A549 (cell line): ENCODE data around the gene HIVEP3. TPM values are rescaled to one million over a fixed set of nuclear protein-coding genes. Genes with fewer than 3 reads are reported as not detected.

Experiments used
- ATAC-seq, 2 experiments: fragments of 200-7000 bp in 1 of 2; fragments of >200 bp in 1 of 2; cut with Nextera tagmentation in 1 of 2; cut with Tn5 transposase in 1 of 2; 3 replicates each; pipeline versions ENCODE4 v1.8.0 to v1.9.1; 2018 to 2020; ENCODE audit warnings: mild to moderate bottlenecking in 1 of 2, moderate library complexity in 1 of 2
- CTCF ChIA-PET: fragments of 300-600 bp; sonication (Branson Sonifier 250); formaldehyde crosslinking; extraction: SDS; loops from one replicate; lab custom pipeline; 2021; ENCODE audit warnings: antibody characterized with exemption, inconsistent platforms; lab: Yijun Ruan, JAX
- POLR2A ChIA-PET: fragments of 350-600 bp; formaldehyde crosslinking; extraction: SDS; loops from one replicate; lab custom pipeline; 2021; ENCODE audit warnings: antibody characterized with exemption, inconsistent platforms; lab: Yijun Ruan, JAX
- DNase-seq, 2 experiments: peaks; one replicate each; pipeline versions ENCODE4 v3.0.0 to v3.0.0-alpha.2; 2011 to 2016; ENCODE audit warnings: low read depth in 1 of 2, low spot score in 1 of 2
- FAIRE-seq: peaks from 2 replicates; lab custom pipeline; 2011; peaks lifted over from hg19 to GRCh38; lab: Jason Lieb, UNC
- H3K27ac ChIP-seq, 2 experiments: fragments of >200 bp; sonication (Bioruptor Twin); formaldehyde crosslinking; 3 replicates each; pipeline ENCODE4 v1.5.1; 2016 to 2017
- H3K4me1 ChIP-seq: fragments of >200 bp; sonication (Bioruptor Twin); formaldehyde crosslinking; 3 replicates; pipeline ENCODE4 v1.6.1; 2016
- H3K4me2 ChIP-seq: fragments of >200 bp; sonication (Bioruptor Twin); formaldehyde crosslinking; 3 replicates; pipeline ENCODE4 v1.6.1; 2016
- H3K4me3 ChIP-seq: fragments of >200 bp; sonication (Bioruptor Twin); formaldehyde crosslinking; 3 replicates; pipeline ENCODE4 v1.5.1; 2016
- H3K9me3 ChIP-seq: fragments of >200 bp; sonication (Bioruptor Twin); formaldehyde crosslinking; 3 replicates; pipeline ENCODE4 v1.6.1; 2016
- BHLHE40 ChIP-seq: IDR thresholded peaks from 2 replicates; pipeline ENCODE4 v1.6.1; 2012; ENCODE audit warnings: low read depth, low read length, inconsistent platforms
- CHD2 ChIP-seq: fragments of 150-350 bp; IDR thresholded peaks from 2 replicates; pipeline ENCODE4 v1.6.1; 2014; ENCODE audit warnings: low read length; ENCODE audit not compliant: partially characterized antibody
- CHD4 ChIP-seq: fragments of 200-600 bp; sonication (generic); IDR thresholded peaks from 2 replicates; pipeline ENCODE4 v1.6.1; 2016; ENCODE audit warnings: antibody characterized with exemption, mild to moderate bottlenecking, borderline replicate concordance
- EHMT2 ChIP-seq: fragments of 200-600 bp; sonication (generic); IDR thresholded peaks from 2 replicates; pipeline ENCODE4 v1.6.1; 2016; ENCODE audit warnings: antibody characterized with exemption, low read depth, mild to moderate bottlenecking, moderate library complexity
- ESRRA ChIP-seq: fragments of 150-350 bp; IDR thresholded peaks from 2 replicates; pipeline ENCODE4 v1.6.1; 2014; ENCODE audit warnings: mild to moderate bottlenecking, low read length, borderline replicate concordance
- FOSL2 ChIP-seq, 2 experiments: fragments of 450-650 bp in 1 of 2; fragments of >200 bp in 1 of 2; sonication (Bioruptor Twin) in 1 of 2; formaldehyde crosslinking; IDR thresholded peaks; 2 replicates each; pipeline versions ENCODE4 v1.5.0 to v1.6.1; 2016 to 2020; ENCODE audit warnings: mild to moderate bottlenecking in 1 of 2, moderate library complexity in 1 of 2
- GATA3 ChIP-seq: IDR thresholded peaks from 2 replicates; pipeline ENCODE4 v1.6.1; 2012; ENCODE audit warnings: borderline replicate concordance
- JUN ChIP-seq, 2 experiments: fragments of >200 bp; sonication (Bioruptor Twin); formaldehyde crosslinking; IDR thresholded peaks; 2 replicates in 1 of 2; 3 replicates in 1 of 2; pipeline ENCODE4 v1.6.1; 2016 to 2017
- JUNB ChIP-seq: fragments of >200 bp; sonication (Bioruptor Twin); formaldehyde crosslinking; IDR thresholded peaks from 2 replicates; pipeline ENCODE4 v1.6.1; 2016
- KDM1A ChIP-seq: fragments of 200-600 bp; sonication (generic); IDR thresholded peaks from 2 replicates; pipeline ENCODE4 v1.6.1; 2016; ENCODE audit warnings: low read depth, mild to moderate bottlenecking
- PHF8 ChIP-seq: fragments of 200-600 bp; sonication (generic); IDR thresholded peaks from 2 replicates; pipeline ENCODE4 v1.6.1; 2016; ENCODE audit warnings: low read depth, mild to moderate bottlenecking, antibody characterized with exemption, moderate library complexity, borderline replicate concordance
- RNF2 ChIP-seq: fragments of 200-600 bp; sonication (generic); IDR thresholded peaks from 2 replicates; pipeline ENCODE4 v1.6.1; 2016; ENCODE audit warnings: low read depth, mild to moderate bottlenecking, antibody characterized with exemption, moderate library complexity, borderline replicate concordance
- SREBF2 ChIP-seq: fragments of 450-650 bp; IDR thresholded peaks from 2 replicates; pipeline ENCODE4 v1.6.1; 2014; ENCODE audit warnings: mild to moderate bottlenecking, moderate library complexity
- ZSCAN20 ChIP-seq: fragments of 250-450 bp; sonication (Bioruptor Pico); IDR thresholded peaks from 2 replicates; pipeline ENCODE4 v1.8.0; 2022; ENCODE audit warnings: mild to moderate bottlenecking, moderate library complexity
- WGBS: methylation state at CpG from one replicate; pipeline ENCODE4 v1.1.6; 2017; ENCODE audit errors: missing lambda C conversion rate; 5-methylcytosine and 5-hydroxymethylcytosine counted together
- polyA plus RNA-seq, 4 experiments: library from polyadenylated mRNA; depleted of rRNA in 3 of 4; stranded (reverse); fragments of >200 nt; fragmentation: RNase III in 1 of 4; extraction: RNeasy Plus Mini Kit Qiagen cat#74134 plus additional on column Dnase treatment in 1 of 4; gene quantifications; 2 replicates in 3 of 4; 3 replicates in 1 of 4; pipeline ENCODE4 v1.2.3, GENCODE V29; 2011 to 2017
- TF ChIP-seq, protein P1 (sequence below): fragments of 150-350 bp; IDR thresholded peaks from 2 replicates; pipeline ENCODE4 v1.6.1; 2014; ENCODE audit warnings: low read depth, mild to moderate bottlenecking, low read length
- TF ChIP-seq, protein P2 (sequence below): IDR thresholded peaks from 2 replicates; pipeline ENCODE4 v1.6.1; 2012; ENCODE audit warnings: low read depth, borderline replicate concordance
- TF ChIP-seq, protein P3 (sequence below): IDR thresholded peaks from 2 replicates; pipeline ENCODE4 v1.6.1; 2012

The HIVEP3 gene
- polyA plus RNA-seq, 2 of the 4 experiments (the other 2 are of a cell fraction): 1.5 to 2.0 TPM

DNA sequence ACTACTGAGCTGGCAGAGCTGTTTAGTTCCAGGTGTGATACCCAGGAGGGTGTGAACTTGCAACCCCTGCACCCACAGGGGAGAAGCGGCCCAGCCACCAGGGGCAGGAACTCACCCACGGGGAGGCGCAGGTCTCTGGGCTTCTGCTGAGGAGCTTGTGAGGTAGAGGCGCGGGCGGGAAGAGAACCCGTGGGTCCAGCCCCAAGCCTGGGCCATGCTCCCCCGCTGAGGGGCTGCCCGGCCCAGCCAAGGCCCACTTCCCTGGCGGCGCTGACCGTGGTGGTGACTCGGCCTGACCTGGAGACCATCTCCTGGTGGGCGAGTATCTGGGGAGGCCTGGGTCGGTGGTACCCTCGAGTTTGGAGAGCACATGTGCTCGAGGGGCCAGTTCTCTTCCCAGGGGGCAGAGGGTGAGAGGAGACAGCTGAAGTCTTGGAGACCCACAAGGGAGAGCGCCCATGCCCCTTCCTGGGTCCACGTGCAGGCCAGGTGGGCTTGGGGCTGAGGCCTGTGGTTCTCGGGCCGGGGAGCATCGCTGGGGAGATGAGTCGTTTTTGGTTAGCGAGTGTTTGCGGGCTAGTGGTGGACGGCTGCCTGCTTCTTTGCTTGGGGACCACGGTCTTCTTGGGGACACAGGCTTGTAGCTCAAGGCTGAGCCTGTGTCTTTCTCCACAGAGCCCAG, 405.9 kb downstream of the HIVEP3 start:
- no peak for FAIRE-seq
- no peak for ATAC-seq
- Histone ChIP-seq H3K27ac (no peak overlapping the region), H3K9me3 (no peaks in the 10 kb centered on the region), H3K4me2 (no peak overlapping the region), H3K4me1 (peaks cover 12% of the 10 kb centered on the region), H3K4me3 (no peak overlapping the region)
- DNase-seq: no peak
- TF ChIP-seq EHMT2: no peak
- no peak for TF ChIP-seq SREBF2
- TF ChIP-seq RNF2: no peak
- TF ChIP-seq GATA3: no peak
- TF ChIP-seq, protein P1, sequence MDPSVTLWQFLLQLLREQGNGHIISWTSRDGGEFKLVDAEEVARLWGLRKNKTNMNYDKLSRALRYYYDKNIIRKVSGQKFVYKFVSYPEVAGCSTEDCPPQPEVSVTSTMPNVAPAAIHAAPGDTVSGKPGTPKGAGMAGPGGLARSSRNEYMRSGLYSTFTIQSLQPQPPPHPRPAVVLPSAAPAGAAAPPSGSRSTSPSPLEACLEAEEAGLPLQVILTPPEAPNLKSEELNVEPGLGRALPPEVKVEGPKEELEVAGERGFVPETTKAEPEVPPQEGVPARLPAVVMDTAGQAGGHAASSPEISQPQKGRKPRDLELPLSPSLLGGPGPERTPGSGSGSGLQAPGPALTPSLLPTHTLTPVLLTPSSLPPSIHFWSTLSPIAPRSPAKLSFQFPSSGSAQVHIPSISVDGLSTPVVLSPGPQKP: no peak
- TF ChIP-seq PHF8: no peak
- no peak for TF ChIP-seq JUN (IDR thresholded peaks at IDR 0.05)
- TF ChIP-seq, protein P2, sequence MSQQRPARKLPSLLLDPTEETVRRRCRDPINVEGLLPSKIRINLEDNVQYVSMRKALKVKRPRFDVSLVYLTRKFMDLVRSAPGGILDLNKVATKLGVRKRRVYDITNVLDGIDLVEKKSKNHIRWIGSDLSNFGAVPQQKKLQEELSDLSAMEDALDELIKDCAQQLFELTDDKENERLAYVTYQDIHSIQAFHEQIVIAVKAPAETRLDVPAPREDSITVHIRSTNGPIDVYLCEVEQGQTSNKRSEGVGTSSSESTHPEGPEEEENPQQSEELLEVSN: no peak
- TF ChIP-seq CHD4: no peak
- TF ChIP-seq CHD2: no peak
- TF ChIP-seq, protein P3, sequence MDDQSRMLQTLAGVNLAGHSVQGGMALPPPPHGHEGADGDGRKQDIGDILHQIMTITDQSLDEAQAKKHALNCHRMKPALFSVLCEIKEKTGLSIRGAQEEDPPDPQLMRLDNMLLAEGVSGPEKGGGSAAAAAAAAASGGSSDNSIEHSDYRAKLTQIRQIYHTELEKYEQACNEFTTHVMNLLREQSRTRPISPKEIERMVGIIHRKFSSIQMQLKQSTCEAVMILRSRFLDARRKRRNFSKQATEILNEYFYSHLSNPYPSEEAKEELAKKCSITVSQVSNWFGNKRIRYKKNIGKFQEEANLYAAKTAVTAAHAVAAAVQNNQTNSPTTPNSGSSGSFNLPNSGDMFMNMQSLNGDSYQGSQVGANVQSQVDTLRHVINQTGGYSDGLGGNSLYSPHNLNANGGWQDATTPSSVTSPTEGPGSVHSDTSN: no peak
- no peak for TF ChIP-seq ZSCAN20 (CRISPR knock-in tag)
- no peak for TF ChIP-seq KDM1A
- WGBS: 88% methylated on average over 15 of the region's 27 CpGs
- POLR2A ChIA-PET: no interaction called here
- CTCF ChIA-PET: interaction anchor here (1.1 to 5.8 kb wide), 4 partner anchors 11 to 30 kb away, joined by 4 to 32 read pairs (median 8); no protein-coding TSS in a partner anchor

DNA sequence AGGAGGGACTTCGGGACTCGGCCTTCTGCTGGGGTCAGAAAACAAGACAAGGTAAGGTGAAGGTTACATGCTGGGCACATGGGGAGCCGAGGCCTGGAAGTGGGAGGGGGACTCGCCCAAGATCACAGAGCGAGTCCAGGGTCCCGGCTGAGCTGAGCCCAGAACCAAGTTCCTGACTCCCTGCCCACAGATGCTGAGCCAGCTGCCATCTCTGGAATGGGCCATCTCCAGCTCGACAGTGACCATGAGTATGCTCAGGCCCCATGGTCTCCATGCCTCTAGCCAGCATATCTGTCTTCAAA, 407.5 kb downstream of the HIVEP3 start:
- no peak for DNase-seq
- H3K4me2 ChIP-seq: no peak overlapping the region
- WGBS: 77% methylated on average over 5 of the region's 7 CpGs
- H3K9me3 ChIP-seq: no peaks in the 10 kb centered on the region
- ChIA-PET CTCF (interaction anchor here (2.8 kb wide), 1 partner anchor 9 kb away, joined by 13 read pairs; no protein-coding TSS in a partner anchor), POLR2A (no interaction called here)
- H3K27ac ChIP-seq: no peak overlapping the region
- TF ChIP-seq FOSL2 (IDR thresholded peaks at IDR 0.05) (no peak), FOSL2 (CRISPR knock-in tag; IDR thresholded peaks at IDR 0.05) (no peak), ESRRA (no peak)
- no peak for ATAC-seq
- peaks cover 7% of the 10 kb centered on the region for H3K4me1 ChIP-seq
- H3K4me3 ChIP-seq: no peak overlapping the region
- FAIRE-seq: no peak

DNA sequence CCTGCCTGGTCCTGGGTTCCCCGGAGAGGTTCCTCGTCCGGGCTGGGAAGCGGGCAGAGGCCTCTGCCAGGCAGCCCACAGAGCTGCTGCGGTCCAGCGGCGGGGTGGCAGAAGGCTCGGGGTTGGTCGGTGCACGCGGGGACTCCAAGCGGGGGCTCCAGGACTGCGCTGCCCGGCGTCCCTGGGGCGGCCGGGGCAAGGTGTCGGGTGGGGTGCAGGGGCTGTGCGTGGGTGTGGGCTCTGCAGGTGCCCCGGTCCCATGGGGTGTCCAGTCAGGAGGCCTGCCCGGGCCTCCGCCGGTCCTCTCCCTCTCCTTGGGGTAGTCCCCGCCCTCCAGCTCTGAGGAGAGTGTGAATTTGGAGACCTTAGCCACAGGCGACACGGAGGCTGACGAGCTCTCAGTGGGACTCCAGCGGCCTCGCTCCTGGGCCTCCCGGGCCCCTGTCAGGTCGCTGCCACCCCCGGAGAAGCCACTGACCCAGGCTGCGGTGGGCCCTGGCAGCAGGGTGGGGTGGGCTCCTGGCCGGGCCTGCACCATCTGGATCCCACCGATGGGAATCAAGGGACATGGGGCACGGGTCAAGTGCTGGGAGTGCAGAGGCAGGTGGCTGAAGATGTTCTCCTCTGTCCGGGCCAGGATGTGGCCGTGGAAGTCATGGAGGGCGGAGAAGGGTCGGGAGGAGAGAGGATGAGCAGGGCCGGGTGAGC, 408.0 kb downstream of the HIVEP3 start:
- DNase-seq (no peak), FAIRE-seq (no peak), ATAC-seq (no peak)
- WGBS: 93% methylated on average over 18 of the region's 41 CpGs
- H3K27ac ChIP-seq: no peak overlapping the region
- no peaks in the 10 kb centered on the region for H3K9me3 ChIP-seq
- H3K4me1 ChIP-seq: peaks cover 3% of the 10 kb centered on the region
- ChIA-PET CTCF (no interaction called here), POLR2A (no interaction called here)
- H3K4me2 ChIP-seq: no peak overlapping the region
- TF ChIP-seq JUNB: no peak
- H3K4me3 ChIP-seq: no peak overlapping the region

DNA sequence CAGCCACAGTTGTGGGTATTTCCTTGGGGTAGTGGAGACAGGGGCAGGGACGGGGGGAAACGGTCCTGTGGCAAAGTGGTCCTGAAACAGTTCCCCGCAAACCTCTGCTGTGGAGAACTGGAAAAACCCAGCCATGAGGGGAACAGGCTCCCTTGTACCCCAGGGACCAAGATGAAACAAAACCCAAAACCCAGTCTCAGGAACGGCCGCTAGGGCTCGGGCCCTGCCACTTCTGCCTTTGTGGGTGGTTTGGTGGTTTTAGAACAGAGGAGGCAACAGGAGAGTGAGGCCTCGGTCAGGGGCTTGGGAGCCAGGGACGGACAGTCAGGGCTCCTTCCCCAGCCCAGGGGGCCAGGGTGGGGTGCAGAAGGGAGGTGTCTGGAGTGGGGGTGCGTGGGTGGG, 409.5 kb downstream of the HIVEP3 start:
- ChIA-PET POLR2A (no interaction called here), CTCF (no interaction called here)
- no peak for DNase-seq
- Histone ChIP-seq H3K27ac (no peak overlapping the region), H3K4me1 (no peaks in the 10 kb centered on the region), H3K4me2 (no peak overlapping the region), H3K4me3 (no peak overlapping the region), H3K9me3 (no peaks in the 10 kb centered on the region)
- FAIRE-seq: no peak
- no peak for TF ChIP-seq BHLHE40
- WGBS: 80% methylated on average over 8 of the region's 9 CpGs
- no peak for ATAC-seq
